ENCODE results near the gene ABCG8. TPM values are rescaled to one million over a fixed set of nuclear protein-coding genes. Genes with fewer than 3 reads are reported as not detected.

ABCG8 gene
- total RNA-seq, 1 donor, result not detected

- DNase-seq (ENCODE audit: low read depth), result no peak
- TF ChIP-seq CTCF (IDR thresholded peaks at IDR 0.05; ENCODE audit: insufficient read depth, low read depth, low read length), result no peak
- H3K4me3 ChIP-seq (ENCODE audit: low read depth, low read length), result no peak overlapping the region
Measured at GRCh38 chr2:43880471-43880870, 41.7 kb downstream of the ABCG8 start.

GRCh38 chr2:43880952-43881351 is 42.2 kb downstream of the ABCG8 start:
- DNase-seq (ENCODE audit: low read depth), result no peak
- no peak overlapping the region for H3K4me3 ChIP-seq (ENCODE audit: low read depth, low read length)
- no peak for TF ChIP-seq CTCF (IDR thresholded peaks at IDR 0.05; ENCODE audit: insufficient read depth, low read depth, low read length)

- H3K4me3 ChIP-seq (ENCODE audit: low read depth, low read length), result no peak overlapping the region
- TF ChIP-seq CTCF (IDR thresholded peaks at IDR 0.05; ENCODE audit: insufficient read depth, low read depth, low read length), result no peak
- no peak for DNase-seq (ENCODE audit: low read depth)
Measured at GRCh38 chr2:43882312-43882711, 43.5 kb downstream of the ABCG8 start.

GRCh38 chr2:43884689-43885088 is 45.9 kb downstream of the ABCG8 start:
- DNase-seq (ENCODE audit: low read depth), result no peak
- no peak overlapping the region for H3K4me3 ChIP-seq (ENCODE audit: low read depth, low read length)
- TF ChIP-seq CTCF (IDR thresholded peaks at IDR 0.05; ENCODE audit: insufficient read depth, low read depth, low read length), result no peak

- no peak overlapping the region for H3K4me3 ChIP-seq (ENCODE audit: low read depth, low read length)
- TF ChIP-seq CTCF (IDR thresholded peaks at IDR 0.05; ENCODE audit: insufficient read depth, low read depth, low read length), result no peak
Measured at GRCh38 chr2:43885132-43885632, 46.4 kb downstream of the ABCG8 start.

GRCh38 chr2:43887176-43887575 is 48.4 kb downstream of the ABCG8 start:
- no peak for DNase-seq (ENCODE audit: low read depth)
- no peak for TF ChIP-seq CTCF (IDR thresholded peaks at IDR 0.05; ENCODE audit: insufficient read depth, low read depth, low read length)
- H3K4me3 ChIP-seq (ENCODE audit: low read depth, low read length), result no peak overlapping the region

More at GRCh38 chr2:43885132-43885632, 46.4 kb downstream of the ABCG8 start:
- no peak for DNase-seq (ENCODE audit: low read depth)

- no peak overlapping the region for H3K4me3 ChIP-seq (ENCODE audit: low read depth, low read length)
- no peak for DNase-seq (ENCODE audit: low read depth)
- no peak for TF ChIP-seq CTCF (IDR thresholded peaks at IDR 0.05; ENCODE audit: insufficient read depth, low read depth, low read length)
Measured at GRCh38 chr2:43889416-43889815, 50.6 kb downstream of the ABCG8 start.
